Kasumi-1 (cell line): ENCODE results near the gene SRGAP1.
A peak's percentile ranks its signal among the peaks of the same experiment; 100 is the strongest.

Experiments used
- DNase-seq, 2 experiments: peaks; one replicate each; lab custom pipeline; 2025; lab: John Stamatoyannopoulos, UW

Gene SRGAP1

DNA sequence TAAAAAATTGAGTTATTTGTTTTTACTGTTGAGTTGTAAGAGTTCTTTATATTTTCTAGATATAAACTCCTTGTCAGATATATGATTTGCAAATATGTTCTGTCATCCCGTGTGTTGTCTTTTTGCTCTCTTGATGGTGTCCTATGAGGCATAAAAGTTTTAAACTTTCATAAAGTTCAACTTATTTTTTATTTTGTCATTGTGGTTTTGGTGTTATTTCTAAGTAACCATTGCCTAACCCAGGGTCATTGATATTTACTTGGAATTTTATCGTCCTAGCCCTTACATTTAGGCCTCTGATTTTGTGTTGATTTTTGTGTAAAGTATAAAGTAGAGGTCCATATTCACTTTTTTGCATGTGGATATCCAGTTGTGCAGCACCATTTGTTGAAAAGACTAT is 63.1 kb downstream of the SRGAP1 start:
- no peak for DNase-seq

DNA sequence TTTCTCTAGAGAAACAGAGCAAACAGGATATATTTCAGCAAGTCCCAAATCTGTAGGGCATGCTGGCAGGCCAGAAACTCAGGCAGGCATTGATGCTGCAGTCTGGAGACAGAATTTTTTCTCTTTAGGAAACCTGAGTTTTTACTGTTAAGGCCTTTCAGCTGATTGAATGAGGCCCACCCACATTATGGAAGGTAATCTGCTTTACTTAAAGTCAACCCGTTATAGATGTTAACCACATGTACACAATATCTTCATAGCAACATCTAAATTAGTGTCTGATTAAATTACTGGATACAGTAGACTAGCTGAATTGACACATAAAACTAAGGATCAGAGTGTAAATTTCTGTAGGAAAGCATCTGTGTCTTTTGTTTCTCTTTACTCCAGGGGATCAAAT is 65.2 kb downstream of the SRGAP1 start:
- DNase-seq = no peak

DNA sequence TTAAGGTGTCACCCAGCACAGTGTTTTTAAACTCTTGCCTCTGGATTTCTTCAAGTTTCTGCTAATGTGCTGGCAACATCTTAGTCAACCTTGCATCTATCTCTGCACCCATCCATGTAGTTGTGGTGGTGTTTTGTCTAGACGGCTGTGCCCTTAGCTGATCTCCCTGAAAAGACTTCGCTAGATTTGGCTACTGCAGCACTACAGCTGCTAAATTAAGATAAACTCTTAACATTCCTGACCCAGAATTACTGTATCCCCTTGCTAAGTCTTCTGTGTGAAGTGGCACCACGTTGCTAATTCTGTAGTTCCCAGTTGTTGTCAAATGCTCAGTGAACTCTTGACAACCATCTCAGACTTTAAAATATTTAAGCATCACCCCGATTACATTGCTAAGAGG is 66.8 kb downstream of the SRGAP1 start:
- DNase-seq = no peak

DNA sequence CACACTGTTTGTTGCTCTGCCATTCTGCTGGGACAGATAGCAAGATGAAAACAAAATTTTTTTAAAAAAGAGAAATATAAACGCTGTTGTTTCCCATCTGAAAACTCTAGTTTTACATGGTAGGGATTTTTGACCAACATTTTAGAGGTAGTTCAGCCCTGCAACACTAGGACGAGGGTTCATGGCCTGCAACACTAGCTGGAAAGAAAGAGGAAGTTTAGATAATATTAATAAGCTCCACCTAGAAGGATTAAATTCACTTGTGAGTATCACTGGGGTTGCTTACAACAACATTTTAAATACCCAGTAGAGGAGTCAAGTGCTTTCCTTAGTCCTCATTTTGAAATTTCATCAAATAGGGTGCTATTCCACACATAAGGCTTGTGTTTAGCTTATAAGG is 68.2 kb downstream of the SRGAP1 start:
- DNase-seq = peak; percentile 52 to 67

GRCh38 chr12:63913929-63914328 is 69.4 kb downstream of the SRGAP1 start:
- DNase-seq = no peak

DNA sequence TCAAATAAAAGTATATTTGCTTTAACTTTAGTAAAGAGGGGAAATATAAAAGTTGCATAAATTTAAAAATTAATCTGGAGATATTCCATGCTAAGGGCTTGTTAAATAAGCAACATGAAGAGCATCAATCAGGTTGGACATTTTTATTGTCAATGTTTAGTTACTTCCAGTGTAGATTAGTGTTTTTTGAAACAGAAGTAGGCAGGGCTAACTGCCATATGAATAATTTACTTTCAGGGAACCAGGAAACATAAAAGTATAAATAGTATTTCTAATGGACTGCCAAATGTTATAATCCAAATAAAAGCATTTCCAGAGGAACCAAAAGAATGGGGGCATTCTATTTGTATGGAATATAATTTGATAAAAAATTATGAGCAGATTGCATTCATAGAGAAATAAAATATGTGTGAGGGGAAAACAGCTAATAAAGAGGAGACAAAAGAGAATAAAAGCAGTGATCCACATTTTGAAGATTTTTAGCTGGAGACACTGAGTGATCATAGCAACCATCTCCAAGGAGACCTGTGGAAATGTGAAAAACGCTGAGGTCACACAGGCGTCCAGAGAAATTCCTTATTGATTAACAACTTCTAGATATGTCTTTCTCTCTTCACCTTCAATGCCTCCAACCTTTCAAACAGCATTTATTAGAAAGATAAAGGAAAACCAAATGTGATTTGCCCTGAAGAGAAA is 70.8 kb downstream of the SRGAP1 start:
- no peak for DNase-seq

DNA sequence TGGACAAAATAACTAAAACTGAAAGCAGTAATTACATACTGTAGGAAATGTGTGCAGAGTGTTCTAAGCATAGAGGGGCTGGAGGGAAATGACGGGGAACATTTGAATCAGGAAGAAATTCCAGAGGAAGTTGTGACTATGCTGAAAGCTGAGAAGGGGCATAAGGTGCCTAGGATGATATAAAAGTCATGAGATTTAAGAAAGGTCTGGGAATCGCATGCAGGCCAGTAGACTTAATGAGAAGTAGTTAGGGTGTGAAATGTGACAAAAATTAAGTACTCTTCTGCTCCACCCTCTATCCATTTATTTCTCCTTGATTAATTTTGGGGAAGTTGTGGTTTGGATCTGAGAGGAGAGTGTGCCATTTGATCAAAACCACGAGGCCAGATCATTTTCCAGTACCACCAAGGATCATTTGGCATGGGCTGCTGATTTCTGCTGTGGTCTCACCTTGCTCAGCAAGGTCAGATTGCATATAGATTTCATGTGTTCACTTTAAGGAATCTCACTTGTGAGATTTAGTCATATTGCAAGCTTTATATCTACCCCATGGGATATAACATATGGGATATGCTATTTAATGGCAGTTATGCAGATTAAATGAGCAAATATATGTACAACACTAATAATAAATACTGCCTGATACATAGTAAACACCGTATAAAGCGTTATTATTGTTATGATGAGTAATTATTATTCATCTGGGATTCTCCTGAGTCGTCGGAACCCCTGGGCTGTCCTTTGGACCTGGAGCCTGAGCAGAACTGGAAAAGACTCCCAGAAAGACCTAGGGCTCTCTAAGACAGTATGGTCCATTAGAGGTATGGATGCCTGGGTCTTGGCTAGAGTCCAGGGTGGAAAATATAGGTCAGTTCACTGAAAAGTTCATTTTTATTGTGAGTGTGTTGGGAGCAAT is 72.3 kb downstream of the SRGAP1 start:
- peak; percentile 20 to 41 for DNase-seq

DNA sequence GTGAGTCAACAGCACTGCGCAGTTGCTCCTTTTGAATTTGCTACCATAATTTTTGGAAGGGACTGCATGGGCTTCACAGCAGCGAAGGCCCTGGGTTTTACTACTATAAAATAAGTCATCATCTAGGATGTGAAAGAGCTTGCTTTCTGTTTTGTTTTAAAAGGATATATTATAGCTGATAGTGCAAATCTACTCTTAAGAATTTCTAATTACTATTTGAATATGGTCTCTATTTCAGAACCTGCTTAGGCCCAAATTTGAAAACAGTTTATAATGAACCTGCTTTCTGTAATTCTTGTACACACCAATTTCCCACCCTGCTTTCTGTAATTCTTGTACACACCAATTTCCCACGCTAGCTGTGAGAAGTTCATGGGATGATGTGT is 73.0 kb downstream of the SRGAP1 start:
- no peak for DNase-seq

- no peak for DNase-seq
These were observed 73.6 kb downstream of the SRGAP1 start for GRCh38 chr12:63917864-63918799.

GRCh38 chr12:63918800-63919300 is 74.3 kb downstream of the SRGAP1 start:
- no peak for DNase-seq

- no peak for DNase-seq
These were observed 75.3 kb downstream of the SRGAP1 start for GRCh38 chr12:63919756-63920155.

DNA sequence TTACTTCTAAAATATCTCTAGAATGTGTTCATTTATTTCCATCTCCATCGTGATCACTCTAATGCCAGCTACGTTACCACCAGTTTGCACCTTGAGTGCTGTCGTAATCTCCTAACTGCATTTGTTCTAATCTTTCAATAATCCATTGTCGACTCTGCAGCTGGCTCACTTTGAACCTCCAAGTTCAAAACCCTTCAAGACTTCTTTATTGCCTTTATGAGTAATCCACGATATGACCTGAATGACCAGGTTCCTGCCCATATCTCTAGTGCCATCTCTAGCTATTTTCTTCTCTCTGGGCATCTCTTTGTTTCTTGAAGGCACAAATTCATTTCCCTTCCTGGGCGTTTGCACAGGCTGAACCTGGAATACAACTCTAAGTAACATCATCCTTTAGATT is 76.7 kb downstream of the SRGAP1 start:
- DNase-seq = no peak

GRCh38 chr12:63922474-63922873 is 78.0 kb downstream of the SRGAP1 start:
- DNase-seq = no peak

DNA sequence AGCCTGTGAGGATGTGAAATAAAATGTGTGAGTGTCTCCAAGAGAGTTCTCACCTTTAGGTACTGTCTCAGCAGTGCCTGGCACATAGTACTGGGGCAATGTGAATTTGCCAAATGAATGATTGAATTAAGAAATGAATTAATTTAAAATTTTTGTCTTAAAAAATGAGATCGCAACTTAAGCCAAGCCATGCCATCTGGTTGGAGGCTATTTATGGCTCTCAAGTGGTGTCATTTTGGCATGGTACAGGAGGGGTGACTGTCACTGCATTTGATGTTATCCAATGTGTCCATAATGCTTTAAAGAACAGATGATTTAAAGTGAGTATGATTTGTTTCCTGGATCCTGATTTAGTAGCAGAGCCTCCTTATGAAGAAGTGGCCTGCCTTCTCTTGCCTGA is 80.3 kb downstream of the SRGAP1 start:
- DNase-seq = no peak

DNA sequence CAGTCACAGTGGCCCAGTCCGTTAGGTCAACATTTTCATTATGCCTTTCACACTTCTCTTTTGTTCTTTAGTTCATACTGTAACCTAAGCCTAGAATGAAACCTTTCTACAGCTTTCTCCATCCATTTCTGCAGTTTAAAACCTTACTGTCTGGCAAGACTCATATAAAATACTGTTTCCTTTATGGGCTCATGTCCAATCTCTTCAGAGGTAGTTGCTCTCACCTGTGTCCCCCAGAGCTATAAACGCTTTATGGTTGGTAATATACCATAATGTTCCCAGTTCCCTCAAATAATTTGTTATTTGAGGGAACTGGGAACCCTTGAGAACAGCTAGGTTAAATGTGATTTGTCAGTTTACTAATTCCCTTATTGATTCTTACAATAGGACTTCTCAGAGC is 83.0 kb downstream of the SRGAP1 start:
- no peak for DNase-seq

DNA sequence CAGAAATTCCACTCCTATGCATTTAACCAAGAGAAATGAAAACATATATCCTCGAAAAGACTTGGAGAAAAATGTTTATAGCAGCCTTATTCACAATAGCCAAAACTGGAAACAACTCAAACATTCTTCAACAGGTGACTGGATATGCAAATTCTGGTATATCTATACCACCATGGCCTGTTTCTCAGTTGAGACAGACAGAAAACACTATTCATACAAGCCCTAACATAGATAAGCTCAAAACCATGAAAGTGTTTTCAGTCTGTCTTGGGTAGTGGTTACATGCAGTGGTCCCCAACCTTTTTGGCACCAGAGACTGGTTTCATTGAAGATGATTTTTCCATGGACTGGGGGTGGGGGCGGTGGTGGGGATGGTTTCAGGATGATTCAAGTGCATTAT is 83.8 kb downstream of the SRGAP1 start:
- no peak for DNase-seq

DNA sequence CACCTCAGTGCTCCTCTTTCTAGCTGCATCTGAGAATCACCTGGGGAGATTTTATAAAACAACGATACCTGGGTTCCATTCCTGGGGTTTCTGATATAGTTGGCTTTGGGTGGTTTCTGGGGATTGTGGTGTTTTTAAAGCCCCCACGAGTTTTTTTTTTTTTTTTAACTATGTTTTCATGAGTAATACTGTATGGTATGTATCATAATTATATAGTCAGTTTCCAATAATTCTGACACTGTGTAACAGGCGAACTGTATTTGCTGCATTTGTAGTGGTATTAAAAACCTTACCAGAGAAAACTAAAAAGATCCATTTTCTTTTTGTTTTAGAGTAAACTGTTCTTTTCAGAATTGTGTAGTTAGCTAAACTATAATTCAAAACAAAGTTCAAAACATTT is 84.9 kb downstream of the SRGAP1 start:
- no peak for DNase-seq

DNA sequence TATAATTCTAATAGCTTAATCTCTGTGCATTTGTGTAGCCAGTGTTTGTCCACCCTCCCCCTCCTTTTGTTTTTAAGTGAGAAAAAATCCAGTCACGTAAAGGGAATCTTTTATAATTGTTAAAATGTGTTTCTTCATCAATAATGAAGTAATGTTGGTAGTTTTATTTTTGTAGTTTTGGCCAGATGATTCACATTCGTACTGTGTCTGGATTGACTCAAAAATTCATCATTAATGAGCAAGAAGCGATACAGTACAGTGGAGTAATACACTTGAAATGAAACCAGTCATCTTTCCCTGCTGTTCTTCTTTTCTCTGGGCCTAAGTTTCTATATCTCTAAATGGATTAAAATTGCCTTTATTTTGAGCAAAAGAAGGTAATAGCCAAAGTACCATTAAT is 86.5 kb downstream of the SRGAP1 start:
- no peak for DNase-seq

DNA sequence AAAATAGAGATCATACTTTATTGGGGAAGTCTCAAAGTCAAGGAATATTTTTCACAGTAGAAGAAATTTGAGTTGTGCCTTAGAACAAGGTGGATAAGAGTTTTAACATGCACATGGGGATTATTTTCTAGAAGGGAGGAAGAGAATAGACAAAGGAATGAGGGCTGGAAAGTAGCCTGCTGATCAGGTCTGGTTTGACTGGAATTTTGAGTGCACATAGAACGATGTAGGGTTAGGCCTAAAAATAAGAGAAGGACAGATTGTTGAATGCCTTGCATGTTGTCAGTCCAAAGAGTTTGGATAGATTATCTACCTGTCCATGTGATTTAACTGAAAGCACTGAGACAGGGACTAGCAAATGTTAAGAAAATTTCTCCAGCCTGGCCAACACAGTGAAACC is 87.2 kb downstream of the SRGAP1 start:
- no peak for DNase-seq

DNA sequence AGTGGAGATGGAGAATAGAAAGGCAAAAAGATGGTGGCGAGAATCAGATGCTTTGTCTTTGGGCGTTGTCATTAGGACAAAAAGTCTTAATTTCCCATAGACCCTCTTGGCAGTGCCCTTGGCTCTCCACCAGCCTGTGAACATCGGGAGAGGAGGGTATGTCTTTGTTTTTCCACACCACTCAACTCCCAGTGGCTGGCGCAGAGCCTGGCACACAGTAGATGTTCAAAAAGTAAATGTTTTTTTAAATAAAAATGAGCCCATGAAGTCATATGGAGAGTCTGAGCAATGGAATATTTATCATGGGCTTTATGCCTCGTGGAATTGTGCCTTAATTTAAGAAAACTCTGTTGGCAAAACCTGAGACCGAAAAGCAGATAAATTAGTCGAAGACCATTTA is 90.4 kb downstream of the SRGAP1 start:
- DNase-seq = no peak

DNA sequence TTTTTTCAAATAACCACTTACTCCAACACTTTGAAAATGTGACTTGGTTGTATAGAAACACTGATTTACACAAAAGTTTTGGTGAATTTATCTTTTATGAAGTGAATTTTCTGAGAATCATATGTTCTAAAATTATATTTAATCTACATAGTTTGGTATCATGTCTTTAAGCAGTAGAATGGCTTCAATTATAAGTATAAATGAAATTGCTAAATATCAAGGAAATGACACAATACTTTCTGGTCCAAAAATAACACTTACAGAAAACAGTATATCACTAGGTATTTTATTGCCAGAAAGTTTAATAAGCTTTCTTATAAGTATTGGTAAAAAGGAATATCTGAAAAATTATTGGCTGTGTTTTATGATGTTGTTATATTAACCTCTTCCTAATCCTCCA is 90.9 kb downstream of the SRGAP1 start:
- DNase-seq = no peak
